Islet of Langerhans (tissue), 1 donor: Measurements from ENCODE around the gene CHRFAM7A.
"Not testable (repeated sequence)": the region's sequence is repeated elsewhere in the genome, so short reads cannot be mapped to it uniquely, and the experiment has no call there.

ENCODE experiments used
- FAIRE-seq: peaks from one replicate; lab custom pipeline; 2011; peaks lifted over from hg19 to GRCh38; lab: Jason Lieb, UNC

Gene CHRFAM7A

DNA sequence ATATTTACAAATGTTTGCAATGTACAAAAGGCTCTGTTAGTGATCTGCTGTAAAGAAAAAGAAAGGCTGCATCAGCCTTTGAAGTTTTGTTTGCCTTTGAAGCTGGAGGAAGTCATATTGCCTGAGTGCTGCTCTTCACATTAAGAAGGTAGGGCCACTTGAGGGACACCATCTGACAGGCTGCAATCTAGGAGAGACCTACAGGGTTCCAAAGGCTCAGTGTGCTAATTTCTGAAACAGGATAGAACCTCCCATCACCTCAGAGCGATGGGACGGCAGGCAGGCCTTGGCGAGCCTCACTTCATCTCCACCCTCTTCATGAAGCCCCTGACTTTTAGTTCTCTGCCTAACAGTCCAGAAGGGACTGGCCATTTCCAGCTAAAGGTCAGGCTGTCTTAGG lies 77.6 kb downstream of the CHRFAM7A start:
- FAIRE-seq, result not testable (repeated sequence)

DNA sequence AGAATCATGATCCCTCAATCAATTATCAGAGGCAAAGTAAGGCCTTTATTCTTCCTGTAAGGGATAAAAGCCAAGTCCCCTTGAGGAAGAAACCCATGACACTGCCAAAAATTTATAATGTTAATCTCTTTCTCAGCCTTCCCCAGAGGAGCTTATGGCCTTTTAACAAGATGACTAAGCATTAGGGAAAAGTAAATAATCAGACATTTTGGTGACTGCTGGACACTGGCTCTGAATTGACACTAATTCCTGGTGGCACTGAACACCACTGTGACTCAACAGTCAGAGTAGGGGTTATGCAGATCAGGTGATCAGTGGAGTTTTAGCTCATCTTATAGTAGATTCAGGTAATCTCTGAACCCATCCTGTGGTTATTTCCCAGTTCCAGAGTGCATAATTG lies 82.8 kb downstream of the CHRFAM7A start:
- peak; percentile 17 for FAIRE-seq
